Upper lobe of right lung (tissue), 1 donor: ENCODE results near the gene COQ5. TPM values are rescaled to one million over a fixed set of nuclear protein-coding genes. Genes with fewer than 3 reads are reported as not detected.
A peak's percentile ranks its signal among the peaks of the same experiment; 100 is the strongest.

ENCODE experiments used
- ATAC-seq: fragments of 200-7000 bp; cut with Tn5 transposase; one replicate; pipeline ENCODE4 v1.9.1; 2020; ENCODE audit warnings: mild to moderate bottlenecking, moderate library complexity
- DNase-seq: peaks from one replicate; pipeline ENCODE4 v3.0.0-alpha.2; 2020
- H3K27ac ChIP-seq: fragments of 200-600 bp; one replicate; pipeline ENCODE4 v1.8.0; 2022
- H3K27me3 ChIP-seq: fragments of 200-600 bp; one replicate; pipeline ENCODE4 v1.8.0; 2022; ENCODE audit warnings: mild to moderate bottlenecking
- H3K36me3 ChIP-seq: fragments of 200-600 bp; one replicate; pipeline ENCODE4 v1.8.0; 2022
- H3K4me1 ChIP-seq: fragments of 200-600 bp; one replicate; pipeline ENCODE4 v1.8.0; 2022
- H3K4me3 ChIP-seq: fragments of 200-600 bp; one replicate; pipeline ENCODE4 v1.8.0; 2022; ENCODE audit warnings: mild to moderate bottlenecking
- H3K9me3 ChIP-seq: fragments of 200-600 bp; one replicate; pipeline ENCODE4 v1.8.0; 2022
- CTCF ChIP-seq: fragments of 200-600 bp; IDR thresholded peaks from one replicate; pipeline ENCODE4 v1.8.0; 2022; ENCODE audit warnings: antibody characterized with exemption
- intact Hi-C: fragments of 100-400 bp; cut with DNase I; formaldehyde crosslinking; loops from one replicate; pipeline ENCODE4 v1.11.0; 2022
- total RNA-seq: library from RNA; stranded (reverse); fragmentation: NEBNext Ultra II Directional; extraction: Animal tissue kit (Norgen Biotek cat#: 25700); gene quantifications from one replicate; pipeline ENCODE4 v1.2.1, GENCODE V29; 2021
- donor health status: DM: no; HTN: yes; CAD: no; lungs with severe emphysema.

Gene COQ5
- total RNA-seq, 1 donor from 2014 or later = 19.6 TPM

- ATAC-seq = no peak
- intact Hi-C loops = no loop called here
- Histone ChIP-seq H3K9me3 (no peaks in the 10 kb centered on the region), H3K4me1 (no peaks in the 10 kb centered on the region), H3K36me3 (peaks cover 97% of the 10 kb centered on the region), H3K27me3 (no peaks in the 10 kb centered on the region), H3K27ac (no peak overlapping the region), H3K4me3 (no peak overlapping the region)
- no peak for DNase-seq
- TF ChIP-seq CTCF = no peak
Observed at GRCh38 chr12:120562906-120563305, 33.9 kb upstream of the COQ5 start.

- no peak overlapping the region for H3K4me3 ChIP-seq
- peaks cover 91% of the 10 kb centered on the region for H3K36me3 ChIP-seq
- H3K9me3 ChIP-seq = no peaks in the 10 kb centered on the region
- no peak overlapping the region for H3K27ac ChIP-seq
- intact Hi-C loops = no loop called here
- ATAC-seq (no peak), DNase-seq (no peak)
- peaks cover under 1% of the 10 kb centered on the region for H3K4me1 ChIP-seq
- TF ChIP-seq CTCF = no peak
- H3K27me3 ChIP-seq = no peaks in the 10 kb centered on the region
Observed at GRCh38 chr12:120557589-120557988, 28.6 kb upstream of the COQ5 start.

GRCh38 chr12:120554678-120555077 is 25.7 kb upstream of the COQ5 start:
- no peak overlapping the region for H3K4me3 ChIP-seq
- H3K27ac ChIP-seq = no peak overlapping the region
- DNase-seq (no peak), ATAC-seq (no peak)
- intact Hi-C loops = no loop called here
- no peaks in the 10 kb centered on the region for H3K27me3 ChIP-seq
- H3K36me3 ChIP-seq = peaks cover 76% of the 10 kb centered on the region
- TF ChIP-seq CTCF = no peak
- no peaks in the 10 kb centered on the region for H3K9me3 ChIP-seq
- H3K4me1 ChIP-seq = peaks cover 27% of the 10 kb centered on the region

GRCh38 chr12:120546050-120546386 is 17.1 kb upstream of the COQ5 start:
- no peak for DNase-seq
- TF ChIP-seq CTCF = no peak
- no peak overlapping the region for H3K4me3 ChIP-seq
- ATAC-seq = no peak
- no peaks in the 10 kb centered on the region for H3K27me3 ChIP-seq
- H3K36me3 ChIP-seq = peaks cover 57% of the 10 kb centered on the region
- H3K27ac ChIP-seq = no peak overlapping the region
- H3K4me1 ChIP-seq = peaks cover 46% of the 10 kb centered on the region
- H3K9me3 ChIP-seq = no peaks in the 10 kb centered on the region
- intact Hi-C loops = no loop called here

GRCh38 chr12:120544691-120545090 is 15.7 kb upstream of the COQ5 start:
- peaks cover 54% of the 10 kb centered on the region for H3K36me3 ChIP-seq
- no peak overlapping the region for H3K27ac ChIP-seq
- ATAC-seq = no peak
- no peaks in the 10 kb centered on the region for H3K27me3 ChIP-seq
- no peak for DNase-seq
- peaks cover 46% of the 10 kb centered on the region for H3K4me1 ChIP-seq
- no peak overlapping the region for H3K4me3 ChIP-seq
- no peak for TF ChIP-seq CTCF
- intact Hi-C loops = no loop called here
- no peaks in the 10 kb centered on the region for H3K9me3 ChIP-seq

- intact Hi-C loops = no loop called here
- DNase-seq = no peak
- Histone ChIP-seq H3K4me1 (peaks cover 64% of the 10 kb centered on the region), H3K27me3 (no peaks in the 10 kb centered on the region), H3K36me3 (peaks cover 29% of the 10 kb centered on the region), H3K27ac (peak overlapping the region; percentile 18), H3K4me3 (no peak overlapping the region), H3K9me3 (no peaks in the 10 kb centered on the region)
- TF ChIP-seq CTCF = no peak
- ATAC-seq = no peak
Observed at GRCh38 chr12:120542166-120542565, 13.2 kb upstream of the COQ5 start.
